ENCODE results near the gene DOCK10.

GRCh38 chr2:224722250-224722649 lies 320.0 kb downstream of the DOCK10 start:
- no peak for TF ChIP-seq EP300 (IDR thresholded peaks at IDR 0.05; ENCODE audit: borderline replicate concordance)
- no peak for TF ChIP-seq TAF1 (IDR thresholded peaks at IDR 0.05; ENCODE audit: low read depth)

All from Ishikawa (cell line).